IMR-90 (cell line): ENCODE measurements around the gene NPRL2. TPM values are rescaled to one million over a fixed set of nuclear protein-coding genes. Genes with fewer than 3 reads are reported as not detected.

Experiments
- ATAC-seq: fragments of 200-7000 bp; cut with Tn5 transposase; 2 replicates; pipeline ENCODE4 v1.9.1; 2020; ENCODE audit warnings: low read depth, mild to moderate bottlenecking, moderate library complexity
- BruUV-seq: library from RNA; stranded (reverse); fragments of 400-500 nt; replicated peaks from 2 replicates; lab custom pipeline; 2021; lab: Mats Ljungman, UMichigan
- CTCF ChIA-PET: fragments of 300-600 bp; formaldehyde crosslinking; extraction: SDS; loops from one replicate; lab custom pipeline; 2021; ENCODE audit warnings: antibody characterized with exemption; lab: Yijun Ruan, JAX
- POLR2A ChIA-PET: fragments of 300-600 bp; sonication (Branson Sonifier 250); formaldehyde crosslinking; loops from one replicate; lab custom pipeline; 2022; ENCODE audit warnings: antibody characterized with exemption; ENCODE audit not compliant: unreplicated experiment; lab: Charles Lee
- DNase-seq: peaks from one replicate; pipeline ENCODE4 v3.0.0; 2013
- H2AFZ ChIP-seq: replicated peaks from 2 replicates; pipeline ENCODE3; 2013; ENCODE audit warnings: low read length, mild to moderate bottlenecking; ENCODE audit not compliant: poor library complexity
- H2AK5ac ChIP-seq: 2 replicates; pipeline ENCODE4 v1.6.1; 2013; ENCODE audit warnings: low read depth, low read length, inconsistent platforms
- H2AK9ac ChIP-seq: replicated peaks from 2 replicates; pipeline ENCODE3; 2013; ENCODE audit warnings: mild to moderate bottlenecking, low read depth, low read length, moderate library complexity; ENCODE audit not compliant: poor library complexity
- H2BK120ac ChIP-seq: 2 replicates; pipeline ENCODE4 v1.6.1; 2013; ENCODE audit warnings: low read depth, low read length, inconsistent platforms
- H2BK15ac ChIP-seq: 3 replicates; pipeline ENCODE4 v1.6.1; 2013; ENCODE audit warnings: low read depth, low read length, inconsistent platforms
- H2BK20ac ChIP-seq: 2 replicates; pipeline ENCODE4 v1.6.1; 2013; ENCODE audit warnings: low read depth, mild to moderate bottlenecking, inconsistent platforms, low read length, moderate library complexity
- H2BK5ac ChIP-seq: 2 replicates; pipeline ENCODE4 v1.6.1; 2013; ENCODE audit warnings: mild to moderate bottlenecking, low read depth, low read length, inconsistent platforms; ENCODE audit not compliant: poor library complexity, severe bottlenecking
- H3K14ac ChIP-seq: replicated peaks from 2 replicates; pipeline ENCODE4 v1.6.1; 2013; ENCODE audit warnings: low read depth, low read length, inconsistent platforms
- H3K18ac ChIP-seq: 2 replicates; pipeline ENCODE4 v1.6.1; 2013; ENCODE audit warnings: low read depth, low read length, control low read depth
- H3K23ac ChIP-seq: 2 replicates; pipeline ENCODE4 v1.6.1; 2013; ENCODE audit warnings: low read depth, low read length, inconsistent platforms
- H3K27ac ChIP-seq: 2 replicates; pipeline ENCODE4 v1.5.1; 2013; ENCODE audit warnings: mild to moderate bottlenecking, control low read depth, low read length; ENCODE audit not compliant: insufficient read depth
- H3K27me3 ChIP-seq: 2 replicates; pipeline ENCODE4 v1.6.1; 2013; ENCODE audit warnings: low read length; ENCODE audit not compliant: control insufficient read depth, insufficient read depth
- H3K36me3 ChIP-seq: 2 replicates; pipeline ENCODE4 v1.6.1; 2013; ENCODE audit warnings: low read length, mixed read lengths; ENCODE audit not compliant: control insufficient read depth, insufficient read depth
- H3K4ac ChIP-seq: 2 replicates; pipeline ENCODE4 v1.6.1; 2013; ENCODE audit warnings: low read depth, low read length, inconsistent platforms
- H3K4me1 ChIP-seq: 2 replicates; pipeline ENCODE4 v1.6.1; 2013; ENCODE audit warnings: low read length, mixed read lengths; ENCODE audit not compliant: control insufficient read depth, insufficient read depth
- H3K4me2 ChIP-seq: 2 replicates; pipeline ENCODE4 v1.6.1; 2013; ENCODE audit warnings: low read depth, mild to moderate bottlenecking, control low read depth, low read length, moderate library complexity
- H3K4me3 ChIP-seq: 2 replicates; pipeline ENCODE4 v1.5.1; 2013; ENCODE audit warnings: low read depth, mild to moderate bottlenecking, control low read depth, low read length, moderate library complexity; ENCODE audit not compliant: insufficient read depth
- H3K56ac ChIP-seq: 2 replicates; pipeline ENCODE4 v1.6.1; 2013; ENCODE audit warnings: low read length, inconsistent platforms; ENCODE audit not compliant: insufficient read depth; ENCODE audit errors: extremely low read depth
- H3K79me1 ChIP-seq, 2 experiments: 2 replicates each; pipeline ENCODE4 v1.6.1; 2013; ENCODE audit warnings: low read length in 2 of 2, inconsistent platforms in 1 of 2, low read depth in 1 of 2
- H3K9ac ChIP-seq: 2 replicates; pipeline ENCODE4 v1.6.1; 2013; ENCODE audit warnings: low read depth, low read length, control low read depth
- H3K9me1 ChIP-seq: 2 replicates; pipeline ENCODE4 v1.6.1; 2013; ENCODE audit warnings: low read length, inconsistent platforms; ENCODE audit not compliant: insufficient read depth
- H3K9me3 ChIP-seq: 2 replicates; pipeline ENCODE4 v1.6.1; 2013; ENCODE audit warnings: low read length; ENCODE audit not compliant: control insufficient read depth, insufficient read depth
- H4K20me1 ChIP-seq: 2 replicates; pipeline ENCODE4 v1.6.1; 2013; ENCODE audit warnings: low read length, inconsistent platforms; ENCODE audit not compliant: insufficient read depth
- H4K5ac ChIP-seq: 2 replicates; pipeline ENCODE4 v1.6.1; 2013; ENCODE audit warnings: mild to moderate bottlenecking, low read depth, low read length, control low read depth
- H4K8ac ChIP-seq, 2 experiments: 2 replicates each; pipeline ENCODE4 v1.6.1; 2013; ENCODE audit warnings: low read depth in 2 of 2, low read length in 2 of 2, control low read depth in 1 of 2, inconsistent platforms in 1 of 2
- H4K91ac ChIP-seq: 2 replicates; pipeline ENCODE4 v1.6.1; 2013; ENCODE audit warnings: low read depth, low read length, inconsistent platforms; ENCODE audit not compliant: insufficient read depth
- BHLHE40 ChIP-seq: fragments of 150-350 bp; IDR thresholded peaks from 2 replicates; pipeline ENCODE4 v1.6.1; 2016; ENCODE audit warnings: mild to moderate bottlenecking, low read depth, low read length
- CEBPB ChIP-seq: IDR thresholded peaks from 2 replicates; pipeline ENCODE4 v1.6.1; 2012; ENCODE audit warnings: low read depth, low read length, improper control_type of control experiment
- CHD1 ChIP-seq: IDR thresholded peaks from 2 replicates; pipeline ENCODE4 v1.6.1; 2012; ENCODE audit warnings: low read depth, low read length, improper control_type of control experiment
- FOS ChIP-seq: fragments of 150-350 bp; IDR thresholded peaks from 2 replicates; pipeline ENCODE4 v1.6.1; 2016; ENCODE audit warnings: low read depth, low read length
- MAFK ChIP-seq: IDR thresholded peaks from 2 replicates; pipeline ENCODE4 v1.6.1; 2012; ENCODE audit warnings: low read depth, low read length, improper control_type of control experiment
- MAZ ChIP-seq: IDR thresholded peaks from 2 replicates; pipeline ENCODE4 v1.6.1; 2012; ENCODE audit warnings: low read depth, mild to moderate bottlenecking, low read length, improper control_type of control experiment, moderate library complexity, borderline replicate concordance
- MXI1 ChIP-seq: IDR thresholded peaks from 2 replicates; pipeline ENCODE4 v1.6.1; 2012; ENCODE audit warnings: low read depth, mild to moderate bottlenecking, low read length, moderate library complexity, borderline replicate concordance
- POLR2A ChIP-seq: IDR thresholded peaks from 2 replicates; pipeline ENCODE4 v1.6.1; 2012; ENCODE audit warnings: mild to moderate bottlenecking, low read depth, low read length
- RCOR1 ChIP-seq: IDR thresholded peaks from 2 replicates; pipeline ENCODE4 v1.6.1; 2012; ENCODE audit warnings: mild to moderate bottlenecking, low read length, improper control_type of control experiment; ENCODE audit not compliant: insufficient replicate concordance
- RFX5 ChIP-seq: IDR thresholded peaks from 2 replicates; pipeline ENCODE4 v1.8.0; 2012; ENCODE audit warnings: low read depth, mild to moderate bottlenecking, low read length, moderate library complexity
- SMC3 ChIP-seq: fragments of 150-350 bp; IDR thresholded peaks from 2 replicates; pipeline ENCODE4 v1.6.1; 2016; ENCODE audit warnings: low read depth, mild to moderate bottlenecking, antibody characterized with exemption, low read length, moderate library complexity
- USF2 ChIP-seq: fragments of 150-350 bp; IDR thresholded peaks from 2 replicates; pipeline ENCODE4 v1.6.1; 2017; ENCODE audit warnings: mild to moderate bottlenecking, antibody characterized with exemption, low read length, low read depth
- WGBS, 2 experiments: methylation state at CpG; one replicate each; pipeline versions ENCODE4 v1.1.5 to v1.1.7; 2013; ENCODE audit warnings: missing lambda C conversion rate in 2 of 2; ENCODE audit not compliant: insufficient read length in 1 of 2; ENCODE audit errors: extremely low coverage in 2 of 2; 5-methylcytosine and 5-hydroxymethylcytosine counted together
- dilution Hi-C: fragments of 300-500 bp; cut with HindIII; formaldehyde crosslinking; loops from one replicate; pipeline ENCODE4 v1.14.3; 2018; ENCODE audit warnings: low sequenced_read_pairs; ENCODE audit not compliant: unreplicated experiment
- in situ Hi-C: fragments of 300-500 bp; cut with MboI; formaldehyde crosslinking; loops from 3 replicates; pipeline ENCODE4 v1.14.3; 2019; ENCODE audit warnings: low sequenced_read_pairs, inconsistent platforms, mixed read lengths
- intact Hi-C: fragments of 100-400 bp; cut with micrococcal nuclease; formaldehyde crosslinking; loops from 2 replicates; pipeline ENCODE4 v1.10.0; 2022
- polyA plus RNA-seq, 3 experiments: library from polyadenylated mRNA; depleted of rRNA; stranded (reverse); fragments of >200 nt; gene quantifications; 2 replicates each; pipeline ENCODE4 v1.2.3, GENCODE V29; 2012; ENCODE audit warnings: low replicate concordance in 1 of 3
- total RNA-seq: library from RNA; depleted of rRNA; stranded (reverse); fragments of >200 nt; gene quantifications from 2 replicates; pipeline ENCODE4 v1.2.3, GENCODE V29; 2012
- TF ChIP-seq, protein P1 (sequence below): fragments of 150-350 bp; IDR thresholded peaks from 2 replicates; pipeline ENCODE4 v1.6.1; 2016; ENCODE audit warnings: low read depth, mild to moderate bottlenecking, low read length, moderate library complexity, borderline replicate concordance
- TF ChIP-seq, protein P2 (sequence below): conservative IDR thresholded peaks from 2 replicates; pipeline ENCODE4 v1.5.1; 2012; ENCODE audit warnings: mild to moderate bottlenecking, low read depth, low read length, improper control_type of control experiment

Gene NPRL2
- total and polyA plus RNA-seq, 2 of the 4 experiments (the other 2 are of a cell fraction) = 38.3 to 38.7 TPM

DNA sequence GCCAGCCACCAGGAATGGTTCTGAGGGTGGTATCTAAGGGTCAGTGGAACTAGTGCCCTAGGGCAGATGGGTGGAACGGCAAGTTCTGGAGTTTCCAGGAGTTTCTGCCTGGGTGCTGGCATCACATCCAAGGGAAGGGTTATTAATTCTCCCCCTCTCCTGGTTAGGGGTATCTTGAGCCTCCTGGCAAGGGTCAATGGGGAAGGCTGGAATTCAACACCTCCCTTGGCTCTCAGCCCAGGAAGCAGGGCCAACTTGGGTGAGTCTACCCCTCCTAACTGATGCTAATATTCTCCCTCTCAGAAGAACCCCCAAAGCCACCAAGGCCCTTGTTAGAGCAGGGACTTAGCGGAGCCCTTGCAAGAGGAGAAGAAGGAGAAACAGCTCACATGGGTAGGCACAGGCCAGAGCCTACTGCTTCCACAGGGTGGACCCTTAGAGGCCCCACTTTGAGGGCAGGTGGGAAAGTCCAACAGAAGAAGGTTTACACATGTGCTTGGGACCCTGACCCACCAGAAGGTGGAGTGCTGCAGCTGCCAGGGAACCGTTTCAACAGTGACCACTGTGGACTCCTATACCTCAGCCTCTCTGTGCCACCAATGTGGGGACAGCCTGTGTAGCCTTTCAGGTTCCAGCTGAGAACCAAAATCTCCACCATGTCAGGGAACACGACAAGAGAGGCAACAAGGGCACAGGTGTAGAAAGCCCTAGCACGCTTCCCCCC is 5.4 kb upstream of the NPRL2 start:
- Histone ChIP-seq H3K23ac (peak overlapping the region; percentile 3; the same call in 1 of the 2 replicates), H3K18ac (no peak overlapping the region), H3K9ac (no peak overlapping the region), H3K4me1 (peaks cover 32% of the 10 kb centered on the region), H4K5ac (no peak overlapping the region), H3K36me3 (peaks cover 44% of the 10 kb centered on the region), H3K27ac (no peak overlapping the region), H4K91ac (no peak overlapping the region), H2BK5ac (no peak overlapping the region), H4K20me1 (peaks cover 53% of the 10 kb centered on the region), H2AK9ac (peak overlapping the region; percentile 59), H4K8ac (no peak overlapping the region), H2AK5ac (no peak overlapping the region), H3K79me1 (peaks cover 10 to 71% of the 10 kb centered on the region in 2 experiments), H3K9me3 (no peaks in the 10 kb centered on the region), H2AFZ (no peak overlapping the region), H2BK120ac (no peak overlapping the region), H3K56ac (no peak overlapping the region), H3K9me1 (peaks cover 21% of the 10 kb centered on the region), H3K27me3 (no peaks in the 10 kb centered on the region), H2BK20ac (no peak overlapping the region), H3K4ac (no peak overlapping the region), H3K4me3 (no peak overlapping the region; the same call in 1 of the 2 replicates), H2BK15ac (no peak overlapping the region), H3K4me2 (peak overlapping the region; percentile 94), H3K14ac (0 out of 2 replicates have a peak overlapping the region, but pooled peaks have one; percentile 19)
- ChIA-PET CTCF (no interaction called here), POLR2A (interaction anchor here (1.0 kb wide), 1 partner anchor 213 kb away, joined by 3 read pairs; the partner anchor contains the start of gene HEMK1)
- dilution Hi-C loops = no loop called here
- in situ Hi-C loops = no loop called here
- no peak for DNase-seq
- 49% methylated on average over 3 of the region's 5 CpGs; no CpG with 5 or more reads in 1 of the 2 experiments for WGBS, 2 experiments
- TF ChIP-seq MAFK (no peak), USF2 (no peak), MAZ (no peak), RCOR1 (no peak), POLR2A (no peak), CHD1 (no peak), FOS (no peak), BHLHE40 (no peak), RFX5 (no peak), SMC3 (no peak), MXI1 (no peak), CEBPB (no peak)
- TF ChIP-seq, protein P1, sequence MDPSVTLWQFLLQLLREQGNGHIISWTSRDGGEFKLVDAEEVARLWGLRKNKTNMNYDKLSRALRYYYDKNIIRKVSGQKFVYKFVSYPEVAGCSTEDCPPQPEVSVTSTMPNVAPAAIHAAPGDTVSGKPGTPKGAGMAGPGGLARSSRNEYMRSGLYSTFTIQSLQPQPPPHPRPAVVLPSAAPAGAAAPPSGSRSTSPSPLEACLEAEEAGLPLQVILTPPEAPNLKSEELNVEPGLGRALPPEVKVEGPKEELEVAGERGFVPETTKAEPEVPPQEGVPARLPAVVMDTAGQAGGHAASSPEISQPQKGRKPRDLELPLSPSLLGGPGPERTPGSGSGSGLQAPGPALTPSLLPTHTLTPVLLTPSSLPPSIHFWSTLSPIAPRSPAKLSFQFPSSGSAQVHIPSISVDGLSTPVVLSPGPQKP = no peak
- TF ChIP-seq, protein P2, sequence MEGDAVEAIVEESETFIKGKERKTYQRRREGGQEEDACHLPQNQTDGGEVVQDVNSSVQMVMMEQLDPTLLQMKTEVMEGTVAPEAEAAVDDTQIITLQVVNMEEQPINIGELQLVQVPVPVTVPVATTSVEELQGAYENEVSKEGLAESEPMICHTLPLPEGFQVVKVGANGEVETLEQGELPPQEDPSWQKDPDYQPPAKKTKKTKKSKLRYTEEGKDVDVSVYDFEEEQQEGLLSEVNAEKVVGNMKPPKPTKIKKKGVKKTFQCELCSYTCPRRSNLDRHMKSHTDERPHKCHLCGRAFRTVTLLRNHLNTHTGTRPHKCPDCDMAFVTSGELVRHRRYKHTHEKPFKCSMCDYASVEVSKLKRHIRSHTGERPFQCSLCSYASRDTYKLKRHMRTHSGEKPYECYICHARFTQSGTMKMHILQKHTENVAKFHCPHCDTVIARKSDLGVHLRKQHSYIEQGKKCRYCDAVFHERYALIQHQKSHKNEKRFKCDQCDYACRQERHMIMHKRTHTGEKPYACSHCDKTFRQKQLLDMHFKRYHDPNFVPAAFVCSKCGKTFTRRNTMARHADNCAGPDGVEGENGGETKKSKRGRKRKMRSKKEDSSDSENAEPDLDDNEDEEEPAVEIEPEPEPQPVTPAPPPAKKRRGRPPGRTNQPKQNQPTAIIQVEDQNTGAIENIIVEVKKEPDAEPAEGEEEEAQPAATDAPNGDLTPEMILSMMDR = no peak
- intact Hi-C loops = no loop called here
- no peak for ATAC-seq
- no TSS peak for BruUV-seq
